ENCODE data around the gene TTC3. TPM values are rescaled to one million over a fixed set of nuclear protein-coding genes. Genes with fewer than 3 reads are reported as not detected.
A peak's percentile ranks its signal among the peaks of the same experiment; 100 is the strongest.

TTC3 gene
- total and polyA plus RNA-seq, 2 experiments from 2014 or later = 146 to 196 TPM

- Histone ChIP-seq H3K79me2 (no peaks in the 10 kb centered on the region), H3K9me2 (replicated peaks; ENCODE audit: insufficient read depth) (no peaks in the 10 kb centered on the region), H3K4me2 (no peak overlapping the region), H3K27ac (peak overlapping the region; percentile 63), H3K9me3 (ENCODE audit: low read depth) (no peaks in the 10 kb centered on the region), H4K20me1 (ENCODE audit: insufficient read depth, poor library complexity, severe bottlenecking) (no peaks in the 10 kb centered on the region), H3K27me3 (no peaks in the 10 kb centered on the region), H2AFZ (no peak overlapping the region), H3K4me1 (ENCODE audit: insufficient read depth) (peaks cover 18% of the 10 kb centered on the region), H3K4me3 (no peak overlapping the region), H3K36me3 (replicated peaks; ENCODE audit: insufficient read depth, low read depth) (no peaks in the 10 kb centered on the region)
- no peak for DNase-seq (ENCODE audit: low spot score)
- no peak for TF ChIP-seq EZH2phosphoT487 (IDR thresholded peaks at IDR 0.05; ENCODE audit: low read depth, severe bottlenecking, unreplicated experiment)
- TF ChIP-seq EZH2 (IDR thresholded peaks at IDR 0.05; ENCODE audit: borderline replicate concordance) = no peak
- no peak for TF ChIP-seq CTCF (IDR thresholded peaks at IDR 0.05; ENCODE audit: poor library complexity)
These were observed 76.4 kb downstream of the TTC3 start for GRCh38 chr21:37149411-37149810.

DNA sequence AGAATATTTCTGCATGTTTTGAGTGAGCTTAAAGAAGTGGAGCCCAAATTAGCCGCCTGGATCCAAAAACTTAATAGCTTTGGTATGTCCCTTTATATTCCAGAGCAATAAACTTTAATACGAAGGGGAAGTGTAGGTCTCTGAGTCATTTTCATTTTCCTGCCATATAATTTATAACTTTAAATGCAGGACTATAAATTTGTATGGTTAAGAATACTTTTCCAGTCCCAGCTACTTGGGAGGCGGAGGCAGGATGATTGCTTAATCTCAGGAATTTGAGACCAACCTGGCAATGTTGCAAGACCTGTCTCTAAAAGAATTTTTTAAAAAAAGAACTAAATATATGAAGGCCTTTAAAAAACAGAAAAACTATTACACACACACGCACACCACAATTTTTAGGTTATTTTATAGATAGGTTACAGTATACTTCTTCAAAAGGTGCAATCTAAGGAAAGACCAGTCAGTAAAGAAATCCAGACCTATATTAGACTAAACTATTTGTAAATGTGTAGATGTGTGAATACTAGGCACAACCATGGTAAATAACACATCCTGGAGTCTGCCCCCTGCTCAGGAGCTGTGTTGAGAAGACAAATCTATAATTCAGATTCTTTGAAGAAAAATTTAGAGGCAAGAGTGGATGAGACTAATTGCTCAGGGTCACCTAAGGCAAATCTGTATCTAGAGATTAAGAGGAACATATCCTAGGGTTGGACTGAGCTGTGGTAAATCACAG, 80.3 kb downstream of the TTC3 start:
- no peak overlapping the region for H2AFZ ChIP-seq
- peak overlapping the region; percentile 39 for H3K4me2 ChIP-seq
- DNase-seq (ENCODE audit: low spot score) = peak; percentile 27
- no peaks in the 10 kb centered on the region for H3K9me3 ChIP-seq (ENCODE audit: low read depth)
- no peak overlapping the region for H3K4me3 ChIP-seq
- 78% methylated on average over 4 of the region's 4 CpGs for WGBS (ENCODE audit: low lambda C conversion rate, missing lambda C conversion rate)
- H3K4me1 ChIP-seq (ENCODE audit: insufficient read depth) = peaks cover 22% of the 10 kb centered on the region
- H4K20me1 ChIP-seq (ENCODE audit: insufficient read depth, poor library complexity, severe bottlenecking) = no peaks in the 10 kb centered on the region
- H3K79me2 ChIP-seq = no peaks in the 10 kb centered on the region
- peak overlapping the region; percentile 69 for H3K27ac ChIP-seq
- no peak for TF ChIP-seq EZH2phosphoT487 (IDR thresholded peaks at IDR 0.05; ENCODE audit: low read depth, severe bottlenecking, unreplicated experiment)
- no peak for TF ChIP-seq CTCF (IDR thresholded peaks at IDR 0.05; ENCODE audit: poor library complexity)
- no peak for TF ChIP-seq EZH2 (IDR thresholded peaks at IDR 0.05; ENCODE audit: borderline replicate concordance)
- no peaks in the 10 kb centered on the region for H3K27me3 ChIP-seq
- H3K36me3 ChIP-seq (replicated peaks; ENCODE audit: insufficient read depth, low read depth) = no peaks in the 10 kb centered on the region
- H3K9me2 ChIP-seq (replicated peaks; ENCODE audit: insufficient read depth) = no peaks in the 10 kb centered on the region

DNA sequence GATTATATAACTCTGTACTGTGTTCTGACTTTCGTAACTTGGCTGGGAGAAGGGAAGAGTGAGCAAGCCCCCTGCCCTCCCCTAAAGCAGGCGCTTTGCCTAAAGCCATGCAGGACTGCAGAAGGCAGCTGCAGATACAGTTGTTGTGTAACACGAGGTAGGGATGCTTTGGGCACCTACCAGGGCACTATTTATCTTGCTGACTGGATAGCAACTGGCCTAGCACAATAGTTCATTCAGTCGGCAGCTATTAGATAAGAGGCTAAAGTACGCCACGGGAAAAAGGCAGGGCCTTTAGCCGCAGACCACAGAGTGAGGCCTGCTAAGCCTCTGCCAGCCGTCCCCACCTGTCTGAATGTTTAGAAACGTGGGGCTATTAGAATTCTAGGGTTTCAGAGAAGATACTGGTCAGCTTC, 80.9 kb downstream of the TTC3 start:
- Histone ChIP-seq H3K4me2 (peak overlapping the region; percentile 39), H3K27ac (peak overlapping the region; percentile 77), H3K4me3 (no peak overlapping the region), H3K36me3 (replicated peaks; ENCODE audit: insufficient read depth, low read depth) (no peaks in the 10 kb centered on the region), H4K20me1 (ENCODE audit: insufficient read depth, poor library complexity, severe bottlenecking) (no peaks in the 10 kb centered on the region), H3K27me3 (no peaks in the 10 kb centered on the region), H3K4me1 (ENCODE audit: insufficient read depth) (peaks cover 24% of the 10 kb centered on the region), H2AFZ (no peak overlapping the region), H3K79me2 (no peaks in the 10 kb centered on the region), H3K9me2 (replicated peaks; ENCODE audit: insufficient read depth) (no peaks in the 10 kb centered on the region), H3K9me3 (ENCODE audit: low read depth) (no peaks in the 10 kb centered on the region)
- peak; percentile 68 for DNase-seq (ENCODE audit: low spot score)
- 47% methylated on average over 9 of the region's 9 CpGs for WGBS (ENCODE audit: low lambda C conversion rate, missing lambda C conversion rate)
- no peak for TF ChIP-seq EZH2phosphoT487 (IDR thresholded peaks at IDR 0.05; ENCODE audit: low read depth, severe bottlenecking, unreplicated experiment)
- no peak for TF ChIP-seq CTCF (IDR thresholded peaks at IDR 0.05; ENCODE audit: poor library complexity)
- TF ChIP-seq EZH2 (IDR thresholded peaks at IDR 0.05; ENCODE audit: borderline replicate concordance) = no peak
